ENCODE data around the gene AGA.

The AGA gene

DNA sequence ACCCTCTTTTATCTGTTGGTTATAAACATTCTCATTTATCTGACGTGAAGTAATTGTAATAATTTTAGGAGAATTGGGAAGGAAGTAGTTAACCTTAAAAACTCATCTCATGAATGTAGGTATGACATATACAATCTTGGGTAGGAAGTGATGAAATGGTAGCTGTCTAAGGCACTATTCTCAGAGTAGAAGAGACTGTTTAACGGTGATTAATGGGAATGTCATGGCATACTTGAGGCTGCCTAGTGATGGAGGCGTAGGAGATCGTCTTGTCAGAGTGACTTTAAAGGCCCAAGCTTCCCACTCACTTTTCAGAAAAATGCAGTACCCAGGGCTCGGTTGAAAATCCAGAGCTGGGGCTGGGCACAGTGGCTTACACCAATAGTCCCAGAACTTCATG, 19.4 kb upstream of the AGA start:
- TF ChIP-seq, protein P1, sequence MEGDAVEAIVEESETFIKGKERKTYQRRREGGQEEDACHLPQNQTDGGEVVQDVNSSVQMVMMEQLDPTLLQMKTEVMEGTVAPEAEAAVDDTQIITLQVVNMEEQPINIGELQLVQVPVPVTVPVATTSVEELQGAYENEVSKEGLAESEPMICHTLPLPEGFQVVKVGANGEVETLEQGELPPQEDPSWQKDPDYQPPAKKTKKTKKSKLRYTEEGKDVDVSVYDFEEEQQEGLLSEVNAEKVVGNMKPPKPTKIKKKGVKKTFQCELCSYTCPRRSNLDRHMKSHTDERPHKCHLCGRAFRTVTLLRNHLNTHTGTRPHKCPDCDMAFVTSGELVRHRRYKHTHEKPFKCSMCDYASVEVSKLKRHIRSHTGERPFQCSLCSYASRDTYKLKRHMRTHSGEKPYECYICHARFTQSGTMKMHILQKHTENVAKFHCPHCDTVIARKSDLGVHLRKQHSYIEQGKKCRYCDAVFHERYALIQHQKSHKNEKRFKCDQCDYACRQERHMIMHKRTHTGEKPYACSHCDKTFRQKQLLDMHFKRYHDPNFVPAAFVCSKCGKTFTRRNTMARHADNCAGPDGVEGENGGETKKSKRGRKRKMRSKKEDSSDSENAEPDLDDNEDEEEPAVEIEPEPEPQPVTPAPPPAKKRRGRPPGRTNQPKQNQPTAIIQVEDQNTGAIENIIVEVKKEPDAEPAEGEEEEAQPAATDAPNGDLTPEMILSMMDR (conservative IDR thresholded peaks at IDR 0.05) = no peak
- no peak overlapping the region for H3K27ac ChIP-seq

DNA sequence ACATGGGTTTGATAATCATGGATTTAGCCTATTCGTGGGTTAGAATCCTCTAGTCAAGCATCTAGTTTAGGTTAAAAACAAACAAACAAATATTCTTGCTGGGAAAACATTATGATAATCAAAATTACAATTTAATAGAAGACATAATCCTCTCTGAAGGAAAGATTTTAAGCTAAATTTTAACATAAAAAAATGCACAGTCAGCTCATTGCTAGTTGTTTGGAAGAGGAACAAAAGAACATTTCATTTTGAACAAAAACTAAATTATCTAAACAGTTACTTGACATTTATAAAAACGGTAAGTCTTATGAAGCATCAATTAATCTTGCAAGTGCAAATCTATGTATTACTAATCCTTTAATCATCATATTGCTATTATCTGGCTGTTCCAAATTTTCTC, 18.2 kb upstream of the AGA start:
- no peak overlapping the region for H3K27ac ChIP-seq
- TF ChIP-seq, protein P1 (conservative IDR thresholded peaks at IDR 0.05) = no peak

- no peak overlapping the region for H3K27ac ChIP-seq
- TF ChIP-seq, protein P1 (conservative IDR thresholded peaks at IDR 0.05) = no peak
These were observed 13.3 kb upstream of the AGA start for GRCh38 chr4:177455561-177455970.

DNA sequence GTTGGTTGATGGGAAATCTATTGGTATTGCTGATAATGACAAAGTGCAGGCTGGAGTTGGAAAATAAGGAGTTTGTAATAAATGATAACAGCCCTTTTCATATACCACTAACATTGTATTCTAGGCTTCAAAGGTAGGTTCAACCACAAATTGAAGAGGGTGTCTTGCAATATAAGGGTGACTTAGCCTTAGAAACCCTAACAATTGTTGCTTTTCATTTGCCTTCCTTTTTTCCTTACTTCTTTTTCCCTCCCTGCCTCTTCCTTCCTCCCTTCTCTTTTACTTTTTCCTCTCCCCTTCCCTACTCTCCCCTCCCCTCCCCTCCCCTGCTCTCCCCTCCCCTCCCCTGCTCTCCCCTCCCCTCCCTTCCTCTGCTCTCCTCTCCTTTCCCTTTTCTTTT, 10.9 kb upstream of the AGA start:
- H3K27ac ChIP-seq = no peak overlapping the region
- TF ChIP-seq, protein P1 (conservative IDR thresholded peaks at IDR 0.05) = no peak

- TF ChIP-seq, protein P1 (conservative IDR thresholded peaks at IDR 0.05) = no peak
- no peak overlapping the region for H3K27ac ChIP-seq
These were observed 8.9 kb upstream of the AGA start for GRCh38 chr4:177451108-177451500.

GRCh38 chr4:177450426-177451107, 8.3 kb upstream of the AGA start:
- TF ChIP-seq, protein P1 (conservative IDR thresholded peaks at IDR 0.05) = no peak
- no peak overlapping the region for H3K27ac ChIP-seq

DNA sequence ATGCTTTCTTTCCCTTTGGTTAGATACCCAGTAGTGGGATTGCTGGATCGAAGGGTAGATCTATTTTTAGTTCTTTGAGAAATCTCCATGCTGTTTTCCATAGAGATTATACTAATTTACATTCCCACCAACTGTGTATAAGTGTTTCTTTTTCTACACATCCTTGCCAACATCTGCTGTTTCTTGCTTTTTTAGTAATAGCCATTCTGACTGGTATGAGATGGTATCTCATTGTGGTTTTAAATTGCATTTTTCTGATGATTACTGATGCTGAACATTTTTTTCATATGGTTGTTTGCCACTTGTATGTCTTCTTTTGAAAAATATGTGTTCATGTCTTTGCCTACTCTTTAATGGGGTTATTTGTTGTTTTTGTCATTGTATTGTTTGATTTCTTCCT, 6.6 kb upstream of the AGA start:
- TF ChIP-seq, protein P1 (conservative IDR thresholded peaks at IDR 0.05) = no peak
- H3K27ac ChIP-seq = no peak overlapping the region

Data from VCaP (cell line).